SK-N-SH treated with all-trans-retinoic acid at 6 μM for 48 hours (cell line): Measurements from ENCODE around the gene VAMP1.

Experiments used
- ARNTL ChIP-seq: fragments of 450-650 bp; formaldehyde crosslinking; IDR thresholded peaks from 2 replicates; pipeline ENCODE4 v1.5.0; 2020; ENCODE audit warnings: low read depth, mild to moderate bottlenecking, moderate library complexity, borderline replicate concordance
- BACH2 ChIP-seq: fragments of 250-450 bp; sonication (Bioruptor Pico); IDR thresholded peaks from 2 replicates; pipeline ENCODE4 v1.9.0; 2021; ENCODE audit warnings: mild to moderate bottlenecking, borderline replicate concordance
- CREB5 ChIP-seq: fragments of 250-450 bp; sonication (Bioruptor Pico); IDR thresholded peaks from 2 replicates; pipeline ENCODE4 v1.5.1; 2020; ENCODE audit warnings: low read depth, mild to moderate bottlenecking, moderate library complexity
- PPARA ChIP-seq: fragments of 250-450 bp; sonication (Bioruptor Pico); IDR thresholded peaks from 2 replicates; pipeline ENCODE4 v1.5.0; 2020; ENCODE audit warnings: mild to moderate bottlenecking, borderline replicate concordance
- RARB ChIP-seq: fragments of 250-450 bp; sonication (Bioruptor Pico); IDR thresholded peaks from 2 replicates; pipeline ENCODE4 v1.8.0; 2021; ENCODE audit warnings: mild to moderate bottlenecking, moderate library complexity
- SNAI2 ChIP-seq: fragments of 250-450 bp; sonication (Bioruptor Pico); IDR thresholded peaks from 2 replicates; pipeline ENCODE4 v1.5.0; 2020; ENCODE audit warnings: mild to moderate bottlenecking, moderate library complexity
- TCF4 ChIP-seq: fragments of 250-450 bp; sonication (Bioruptor Pico); IDR thresholded peaks from 2 replicates; pipeline ENCODE4 v1.8.0; 2021; ENCODE audit warnings: mild to moderate bottlenecking, moderate library complexity, borderline replicate concordance
- TOX ChIP-seq: fragments of 250-450 bp; sonication (Bioruptor Pico); IDR thresholded peaks from 2 replicates; pipeline ENCODE4 v1.8.0; 2021; ENCODE audit warnings: mild to moderate bottlenecking, moderate library complexity, borderline replicate concordance
- ZC3H10 ChIP-seq: fragments of 250-450 bp; sonication (Bioruptor Pico); IDR thresholded peaks from 2 replicates; pipeline ENCODE4 v1.5.1; 2021; ENCODE audit warnings: mild to moderate bottlenecking, moderate library complexity
- ZFP3 ChIP-seq: fragments of 250-450 bp; sonication (Bioruptor Pico); IDR thresholded peaks from 2 replicates; pipeline ENCODE4 v1.5.0; 2020; ENCODE audit warnings: mild to moderate bottlenecking, moderate library complexity
- ZFP30 ChIP-seq: fragments of 450-650 bp; formaldehyde crosslinking; IDR thresholded peaks from 2 replicates; pipeline ENCODE4 v1.5.0; 2022; ENCODE audit warnings: mild to moderate bottlenecking, moderate library complexity
- TF ChIP-seq, protein P1 (sequence below): fragments of 250-450 bp; sonication (Bioruptor Pico); IDR thresholded peaks from 2 replicates; pipeline ENCODE4 v1.8.0; 2020; ENCODE audit warnings: mild to moderate bottlenecking, moderate library complexity, borderline replicate concordance

DNA sequence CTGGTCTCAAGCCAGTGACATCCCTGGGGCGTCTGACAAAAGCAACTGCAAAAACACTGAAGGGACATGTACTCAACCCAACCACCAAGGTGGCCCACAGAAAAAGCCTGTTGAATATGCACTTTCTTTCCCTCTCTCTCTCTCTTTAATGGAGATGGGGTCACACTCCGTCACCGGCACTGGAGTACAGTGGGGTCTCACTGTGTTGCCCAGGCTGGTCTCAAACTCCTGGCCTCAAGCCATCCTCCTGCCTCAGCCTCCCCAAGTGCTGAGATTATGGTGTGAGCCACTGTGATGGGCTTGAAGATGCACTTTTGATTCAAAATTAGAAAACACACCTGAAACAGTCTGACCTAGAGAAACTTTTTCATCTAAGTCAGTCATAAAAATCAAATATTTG, 32.9 kb downstream of the VAMP1 start:
- TF ChIP-seq PPARA (CRISPR knock-in tag) (no peak), ARNTL (CRISPR knock-in tag) (no peak), RARB (CRISPR knock-in tag) (no peak), SNAI2 (no peak), TCF4 (CRISPR knock-in tag) (no peak), ZFP30 (CRISPR knock-in tag) (no peak), CREB5 (CRISPR knock-in tag) (no peak), TOX (CRISPR knock-in tag) (no peak), ZC3H10 (CRISPR knock-in tag) (no peak), BACH2 (CRISPR knock-in tag) (no peak), ZFP3 (CRISPR knock-in tag) (no peak)
- TF ChIP-seq, protein P1, sequence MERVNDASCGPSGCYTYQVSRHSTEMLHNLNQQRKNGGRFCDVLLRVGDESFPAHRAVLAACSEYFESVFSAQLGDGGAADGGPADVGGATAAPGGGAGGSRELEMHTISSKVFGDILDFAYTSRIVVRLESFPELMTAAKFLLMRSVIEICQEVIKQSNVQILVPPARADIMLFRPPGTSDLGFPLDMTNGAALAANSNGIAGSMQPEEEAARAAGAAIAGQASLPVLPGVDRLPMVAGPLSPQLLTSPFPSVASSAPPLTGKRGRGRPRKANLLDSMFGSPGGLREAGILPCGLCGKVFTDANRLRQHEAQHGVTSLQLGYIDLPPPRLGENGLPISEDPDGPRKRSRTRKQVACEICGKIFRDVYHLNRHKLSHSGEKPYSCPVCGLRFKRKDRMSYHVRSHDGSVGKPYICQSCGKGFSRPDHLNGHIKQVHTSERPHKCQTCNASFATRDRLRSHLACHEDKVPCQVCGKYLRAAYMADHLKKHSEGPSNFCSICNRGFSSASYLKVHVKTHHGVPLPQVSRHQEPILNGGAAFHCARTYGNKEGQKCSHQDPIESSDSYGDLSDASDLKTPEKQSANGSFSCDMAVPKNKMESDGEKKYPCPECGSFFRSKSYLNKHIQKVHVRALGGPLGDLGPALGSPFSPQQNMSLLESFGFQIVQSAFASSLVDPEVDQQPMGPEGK, result no peak
